HCT116 (cell line): ENCODE results near the gene KCNK5.

ENCODE experiments used
- ATF3 ChIP-seq: IDR thresholded peaks from 2 replicates; pipeline ENCODE4 v1.6.1; 2012
- CTCF ChIP-seq, 3 experiments: fragments of 200-600 bp in 1 of 3; sonication (generic) in 1 of 3; IDR thresholded peaks in 2 of 3; conservative IDR thresholded peaks in 1 of 3; 2 replicates each; pipeline ENCODE4 v1.5.1; 2012 to 2017; ENCODE audit warnings: low read depth in 2 of 3, low read length in 2 of 3, antibody characterized with exemption in 1 of 3, borderline replicate concordance in 1 of 3, control low read depth in 1 of 3, mild to moderate bottlenecking in 1 of 3, mixed read lengths in 1 of 3, mixed run types in 1 of 3, moderate library complexity in 1 of 3; ENCODE audit not compliant: insufficient read depth in 1 of 3
- EGR1 ChIP-seq: IDR thresholded peaks from 2 replicates; pipeline ENCODE4 v1.6.1; 2012; ENCODE audit warnings: low read depth
- FOSL1 ChIP-seq: IDR thresholded peaks from 2 replicates; pipeline ENCODE4 v1.6.1; 2012; ENCODE audit warnings: low read depth
- POLR2A ChIP-seq: IDR thresholded peaks from 2 replicates; pipeline ENCODE4 v1.7.0; 2011; ENCODE audit warnings: borderline replicate concordance; ENCODE audit not compliant: insufficient read depth, insufficient read length; ENCODE audit errors: extremely low read depth
- POLR2AphosphoS5 ChIP-seq: IDR thresholded peaks from 2 replicates; pipeline ENCODE4 v1.6.1; 2011; ENCODE audit warnings: mild to moderate bottlenecking, low read depth, low read length, moderate library complexity
- RAD21 ChIP-seq: IDR thresholded peaks from 2 replicates; pipeline ENCODE4 v1.6.1; 2012; ENCODE audit warnings: low read depth, mild to moderate bottlenecking
- SP1 ChIP-seq: IDR thresholded peaks from 2 replicates; pipeline ENCODE4 v1.6.1; 2012; ENCODE audit warnings: low read depth
- YY1 ChIP-seq: IDR thresholded peaks from 2 replicates; pipeline ENCODE4 v1.6.1; 2011; ENCODE audit warnings: low read length, low read depth, moderate library complexity, mild to moderate bottlenecking; ENCODE audit not compliant: insufficient replicate concordance; ENCODE audit errors: extremely low read depth
- ZBTB33 ChIP-seq: IDR thresholded peaks from 2 replicates; pipeline ENCODE4 v1.6.1; 2011; ENCODE audit warnings: mild to moderate bottlenecking, low read length, moderate library complexity; ENCODE audit not compliant: insufficient replicate concordance; ENCODE audit errors: extremely low read depth

- no peak for TF ChIP-seq CTCF (IDR thresholded peaks at IDR 0.05 in 2 of 3, conservative IDR thresholded peaks at IDR 0.05 in 1 of 3; ENCODE audit: borderline replicate concordance in 1 of 3, insufficient read depth in 1 of 3, low read depth in 2 of 3, low read length in 2 of 3)
- no peak for TF ChIP-seq ATF3
- no peak for TF ChIP-seq EGR1
- TF ChIP-seq SP1, result no peak
- no peak for TF ChIP-seq POLR2A
- no peak for TF ChIP-seq POLR2AphosphoS5
- no peak for TF ChIP-seq ZBTB33
- no peak for TF ChIP-seq YY1
- no peak for TF ChIP-seq RAD21
- no peak for TF ChIP-seq FOSL1
Observed at GRCh38 chr6:39181333-39181732, 47.9 kb downstream of the KCNK5 start.
